ENCODE measurements around the gene FRMD4B.

The FRMD4B gene

DNA sequence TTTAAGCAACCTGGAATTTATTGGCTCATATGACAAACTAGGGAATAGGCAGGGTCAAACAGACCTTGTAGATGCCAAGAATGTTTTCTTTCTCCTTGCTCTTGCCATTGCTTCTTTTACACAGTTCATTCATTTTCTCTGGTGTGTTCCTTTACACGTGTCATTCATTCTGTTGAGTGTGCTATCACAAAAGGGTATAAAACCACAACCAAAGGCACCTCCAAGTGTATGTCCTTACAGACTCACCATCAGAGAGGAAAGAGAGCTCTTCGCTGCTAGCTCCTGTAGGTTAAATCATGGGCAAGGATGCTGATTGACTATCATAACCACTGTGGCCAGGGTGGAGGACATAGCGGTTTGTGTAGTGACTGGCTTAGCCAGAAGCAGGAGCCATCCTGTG lies 19.2 kb upstream of the FRMD4B start:
- DNase-seq (ENCODE audit: low read depth in 1 of 2, low spot score in 1 of 2), result no peak

GRCh38 chr3:69403454-69403853 lies 17.6 kb upstream of the FRMD4B start:
- DNase-seq (ENCODE audit: low read depth in 1 of 2, low spot score in 1 of 2), result no peak

- DNase-seq (ENCODE audit: low read depth in 1 of 2, low spot score in 1 of 2), result no peak
Measured at GRCh38 chr3:69400683-69401082, 14.8 kb upstream of the FRMD4B start.

DNA sequence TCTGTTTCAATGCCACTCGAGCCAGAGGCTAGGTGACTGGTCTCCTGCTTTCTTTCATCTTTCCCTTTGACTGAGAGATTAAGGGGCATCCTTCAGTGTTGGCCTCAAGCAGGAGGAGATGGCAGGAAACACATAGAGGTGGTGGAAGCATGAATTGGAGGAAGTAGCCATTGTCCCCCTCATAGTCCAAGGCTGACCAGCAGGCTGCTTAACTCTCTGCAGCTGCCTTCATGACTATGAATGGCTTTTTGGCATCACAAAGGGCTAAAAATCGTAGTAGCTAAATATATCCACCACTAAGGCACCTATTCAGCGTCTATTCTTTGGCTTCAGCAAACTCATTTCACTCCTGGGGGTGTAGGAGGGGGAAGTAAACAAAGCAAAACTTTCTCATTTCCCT lies 7.0 kb upstream of the FRMD4B start:
- DNase-seq (ENCODE audit: low read depth in 1 of 2, low spot score in 1 of 2), result no peak

DNA sequence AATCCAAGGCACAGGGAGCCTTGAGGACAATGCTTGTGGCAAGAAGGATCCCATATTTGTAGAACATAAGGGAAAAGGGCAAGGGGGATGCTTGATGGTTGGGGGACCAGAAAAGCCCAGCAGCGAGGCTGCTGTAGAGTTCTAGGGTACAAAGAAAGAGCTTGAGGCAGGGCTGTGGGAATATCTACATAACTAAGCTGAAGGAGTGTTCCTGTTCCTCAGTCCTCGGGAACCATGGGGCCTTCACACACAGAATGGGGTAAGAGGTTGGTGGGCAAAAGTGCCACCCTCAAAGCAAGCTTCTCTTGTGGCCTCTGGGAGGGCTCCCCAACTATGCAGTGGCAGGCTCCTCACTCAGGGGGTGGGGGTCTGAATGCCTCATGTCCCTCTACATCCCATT lies 6.5 kb upstream of the FRMD4B start:
- no peak for DNase-seq (ENCODE audit: low read depth in 1 of 2, low spot score in 1 of 2)

DNA sequence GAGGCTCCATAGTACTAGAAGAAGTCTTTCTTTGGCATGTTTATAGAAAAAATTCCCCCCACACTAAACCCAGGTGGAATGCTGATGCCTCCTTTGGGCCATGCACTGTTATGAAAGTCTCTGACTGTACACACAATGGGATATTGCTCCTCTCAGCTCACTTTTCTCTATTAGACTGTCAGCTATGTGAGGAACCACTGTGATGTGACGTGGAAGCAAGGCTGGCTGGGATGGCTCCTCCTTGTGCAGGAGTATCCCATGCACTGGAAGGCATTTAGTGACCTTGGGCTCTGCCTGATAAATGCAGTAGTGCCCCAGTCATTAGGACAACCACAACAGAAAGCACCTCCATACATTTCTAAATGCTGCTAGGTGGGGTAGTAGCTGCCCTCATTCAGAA lies 5.7 kb upstream of the FRMD4B start:
- DNase-seq (ENCODE audit: low read depth in 1 of 2, low spot score in 1 of 2), result no peak

DNA sequence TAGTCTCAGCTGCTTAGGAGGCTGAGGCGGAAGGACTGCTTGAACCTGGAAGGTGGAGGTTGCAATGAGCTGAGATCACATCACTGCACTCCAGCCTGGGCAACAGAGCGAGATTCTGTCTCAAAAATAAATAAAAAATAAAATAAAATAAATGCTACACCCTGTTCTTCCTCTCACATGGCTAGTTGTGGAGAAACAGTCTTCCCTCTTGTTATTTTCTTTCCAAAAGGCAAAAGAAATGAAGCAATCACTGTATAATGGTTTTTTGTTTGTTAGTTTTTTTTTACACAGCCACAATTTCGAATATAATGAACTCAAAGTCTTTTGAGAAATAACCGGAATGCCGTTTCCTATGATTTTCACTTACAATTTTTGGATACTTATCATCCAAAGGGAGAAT lies 4.9 kb upstream of the FRMD4B start:
- no peak for DNase-seq (ENCODE audit: low read depth in 1 of 2, low spot score in 1 of 2)

GRCh38 chr3:69389520-69390248 lies 3.8 kb upstream of the FRMD4B start:
- DNase-seq (ENCODE audit: low read depth in 1 of 2, low spot score in 1 of 2), result no peak

- no peak for DNase-seq (ENCODE audit: low read depth in 1 of 2, low spot score in 1 of 2)
Measured at GRCh38 chr3:69388241-69388640, 2.4 kb upstream of the FRMD4B start.

- no peak for DNase-seq (ENCODE audit: low read depth in 1 of 2, low spot score in 1 of 2)
Measured at GRCh38 chr3:69386556-69387385, 883 bp upstream of the FRMD4B start.

DNA sequence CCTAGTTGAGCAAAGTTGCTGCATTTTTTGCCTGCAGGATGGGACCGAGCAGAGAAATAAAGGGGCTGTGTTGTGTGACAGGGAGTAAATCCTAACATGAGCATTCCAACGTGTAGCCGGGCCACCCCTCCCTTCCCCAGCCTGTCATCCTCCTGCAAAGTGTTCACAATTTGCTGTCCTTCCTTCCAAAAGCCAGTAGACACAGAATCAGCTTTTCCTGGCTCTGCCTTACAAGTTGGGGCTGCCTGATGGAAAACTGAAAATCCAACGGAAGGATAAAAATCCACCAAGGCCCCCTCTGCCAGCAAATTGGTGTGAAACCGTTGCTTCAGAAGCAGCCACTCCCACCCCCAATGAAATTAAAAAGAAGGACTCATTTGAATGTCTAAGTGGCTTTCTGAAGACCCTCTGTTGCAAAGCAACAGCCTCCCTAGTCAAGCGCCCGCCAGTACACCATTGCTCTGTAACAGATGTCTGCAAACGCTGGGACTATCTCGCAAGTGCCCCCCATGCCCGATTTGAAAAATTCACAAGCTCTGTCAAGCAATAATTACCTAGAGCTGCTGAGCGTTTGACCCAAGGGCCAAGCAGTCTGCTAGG lies 665 bp downstream of the FRMD4B start:
- DNase-seq (ENCODE audit: low read depth in 1 of 2, low spot score in 1 of 2), result no peak

DNA sequence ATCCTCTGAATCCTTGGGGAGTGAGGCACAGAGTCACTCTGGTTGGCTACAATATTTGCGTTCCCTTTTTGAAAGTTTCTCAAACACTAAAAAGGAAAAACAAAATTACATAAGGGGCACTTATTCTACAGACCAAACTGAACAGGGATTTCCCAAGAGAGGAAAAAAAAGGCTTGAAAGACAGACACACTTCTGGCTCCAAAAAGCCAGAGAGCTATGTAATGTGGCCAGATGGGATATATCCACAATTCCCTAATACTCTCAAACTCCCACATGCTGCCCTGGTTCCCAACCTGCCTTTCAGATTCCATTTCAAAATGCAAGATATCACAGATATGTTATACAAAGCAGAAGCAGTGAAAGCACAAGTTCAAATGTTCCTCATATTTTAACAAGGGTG lies 1.6 kb downstream of the FRMD4B start:
- no peak for DNase-seq (ENCODE audit: low read depth in 1 of 2, low spot score in 1 of 2)

- DNase-seq (ENCODE audit: low read depth in 1 of 2, low spot score in 1 of 2), result no peak
Measured at GRCh38 chr3:69379661-69380060, 6.2 kb downstream of the FRMD4B start.

- no peak for DNase-seq (ENCODE audit: low read depth in 1 of 2, low spot score in 1 of 2)
Measured at GRCh38 chr3:69378112-69378802, 7.6 kb downstream of the FRMD4B start.

DNA sequence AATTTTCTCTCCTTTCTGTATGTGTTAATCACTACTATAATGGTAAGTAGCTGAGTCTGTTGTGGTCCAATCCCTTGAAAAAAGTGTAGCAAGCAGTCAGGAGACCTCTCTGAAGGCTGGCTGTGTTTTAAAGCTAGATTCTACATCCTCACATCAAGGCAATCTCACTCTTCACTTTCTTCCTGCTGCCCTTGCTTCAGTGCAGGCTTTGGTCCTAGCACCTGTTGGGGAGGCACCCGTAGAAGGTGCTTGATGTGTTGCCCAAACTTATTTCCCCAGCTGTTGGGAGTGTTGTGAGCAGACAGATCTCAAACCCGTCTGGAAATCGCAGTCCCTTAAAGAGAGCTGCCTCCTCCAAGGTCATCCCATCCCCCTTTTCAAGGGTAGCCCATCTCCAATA lies 8.6 kb downstream of the FRMD4B start:
- no peak for DNase-seq (ENCODE audit: low read depth in 1 of 2, low spot score in 1 of 2)

- no peak for DNase-seq (ENCODE audit: low read depth in 1 of 2, low spot score in 1 of 2)
Measured at GRCh38 chr3:69376731-69377130, 9.2 kb downstream of the FRMD4B start.

GRCh38 chr3:69371816-69372215 lies 14.1 kb downstream of the FRMD4B start:
- DNase-seq (ENCODE audit: low read depth in 1 of 2, low spot score in 1 of 2), result no peak

DNA sequence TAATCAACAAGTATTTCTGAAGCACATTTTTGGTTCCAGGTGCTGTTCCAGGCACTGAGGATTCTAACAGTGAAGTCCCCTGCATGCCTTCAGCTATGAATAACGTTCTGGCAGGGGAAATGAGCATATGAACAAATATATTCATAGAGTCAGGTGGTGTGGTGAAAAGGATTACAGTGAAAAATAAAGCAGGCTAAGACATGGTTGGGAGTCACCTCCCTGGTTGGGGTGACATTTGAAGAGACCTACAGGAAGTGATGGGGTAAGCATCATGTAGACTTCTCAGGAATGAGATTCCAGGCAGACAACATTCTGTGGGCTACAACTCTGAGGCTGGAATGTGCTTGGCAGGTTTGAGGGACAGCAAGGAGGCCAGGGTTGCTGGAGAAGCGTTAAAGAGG lies 15.0 kb downstream of the FRMD4B start:
- no peak for DNase-seq (ENCODE audit: low read depth in 1 of 2, low spot score in 1 of 2)

- no peak for DNase-seq (ENCODE audit: low read depth in 1 of 2, low spot score in 1 of 2)
Measured at GRCh38 chr3:69370156-69370883, 15.6 kb downstream of the FRMD4B start.

DNA sequence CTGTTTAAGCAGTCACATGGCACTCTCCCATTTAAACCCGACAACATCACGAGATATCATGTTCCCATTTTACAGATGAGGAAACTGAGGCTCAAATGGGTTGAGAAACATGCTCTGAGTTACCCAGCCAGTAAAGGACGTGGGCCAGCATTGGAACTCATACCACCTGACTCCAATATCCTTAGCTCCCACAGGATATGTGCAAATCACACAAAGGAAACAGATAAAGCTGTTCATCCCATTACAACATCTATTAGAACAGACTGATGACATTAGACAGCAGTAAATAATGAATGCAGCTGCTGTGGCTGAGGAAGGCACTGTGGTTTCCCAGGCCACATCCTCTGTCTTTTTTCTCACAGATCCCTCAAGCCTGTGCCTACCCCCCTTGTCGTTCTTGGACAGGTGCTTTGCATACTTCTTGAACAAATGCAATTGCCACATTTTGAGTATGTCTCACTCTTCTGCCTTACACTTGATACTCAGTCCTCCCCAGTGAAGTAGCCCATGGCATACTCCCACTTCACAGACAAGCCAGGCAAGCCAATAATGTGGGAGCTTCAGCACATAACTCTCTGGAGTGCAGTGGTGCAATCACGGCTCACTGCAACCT lies 17.7 kb downstream of the FRMD4B start:
- no peak for DNase-seq (ENCODE audit: low read depth in 1 of 2, low spot score in 1 of 2)

DNA sequence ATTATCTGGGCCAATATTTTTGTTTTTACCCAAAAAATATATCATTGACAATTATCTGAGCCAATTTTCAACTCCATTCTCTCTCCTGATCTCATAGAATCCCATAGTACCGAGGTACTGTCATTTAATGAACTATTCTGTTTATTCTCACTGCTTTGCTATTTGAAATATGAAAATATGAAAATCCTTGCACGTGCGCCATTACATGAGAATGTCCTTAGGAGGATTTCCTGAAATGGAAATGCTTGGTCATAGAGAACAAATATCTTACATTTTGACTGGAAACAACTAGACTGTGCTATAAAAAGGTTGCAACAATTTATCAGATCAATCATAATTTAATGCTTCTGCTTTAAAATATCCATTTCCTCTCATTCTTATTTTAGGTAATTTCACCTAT lies 18.3 kb downstream of the FRMD4B start:
- DNase-seq (ENCODE audit: low read depth in 1 of 2, low spot score in 1 of 2), result no peak

Data from stimulated activated CD4-positive, alpha-beta T cell treated with anti-CD3 and anti-CD28 coated beads, Interleukin-15, amount 100 ng/mL, for 1 hour (primary cell).